Epithelial cell of esophagus (primary cell): ENCODE measurements around the gene MDM2.

Experiments used
- DNase-seq: peaks from one replicate; pipeline ENCODE4 v3.0.0; 2010; ENCODE audit warnings: low read depth
- H3K4me3 ChIP-seq: 2 replicates; pipeline ENCODE4 v1.5.1; 2011; ENCODE audit warnings: mild to moderate bottlenecking, low read length, control low read depth
- CTCF ChIP-seq: IDR thresholded peaks from 2 replicates; pipeline ENCODE4 v1.5.1; 2011; ENCODE audit warnings: low read depth, mild to moderate bottlenecking, low read length, control low read depth, inconsistent platforms; ENCODE audit not compliant: insufficient read depth; ENCODE audit errors: missing control alignments

MDM2 gene

GRCh38 chr12:68773582-68773981 lies 34.4 kb upstream of the MDM2 start:
- no peak for DNase-seq
- no peak for TF ChIP-seq CTCF
- no peak overlapping the region for H3K4me3 ChIP-seq

GRCh38 chr12:68775121-68775630 lies 32.8 kb upstream of the MDM2 start:
- TF ChIP-seq CTCF, result no peak
- no peak for DNase-seq

GRCh38 chr12:68776976-68777610 lies 30.9 kb upstream of the MDM2 start:
- no peak for TF ChIP-seq CTCF
- DNase-seq, result no peak

More at GRCh38 chr12:68775121-68775630, 32.8 kb upstream of the MDM2 start:
- no peak overlapping the region for H3K4me3 ChIP-seq

GRCh38 chr12:68779280-68779679 lies 28.7 kb upstream of the MDM2 start:
- no peak for TF ChIP-seq CTCF
- H3K4me3 ChIP-seq, result no peak overlapping the region
- no peak for DNase-seq

More at GRCh38 chr12:68776976-68777610, 30.9 kb upstream of the MDM2 start:
- H3K4me3 ChIP-seq, result no peak overlapping the region

- no peak overlapping the region for H3K4me3 ChIP-seq
Measured at GRCh38 chr12:68780731-68781130, 27.2 kb upstream of the MDM2 start.

GRCh38 chr12:68781728-68782127 lies 26.2 kb upstream of the MDM2 start:
- no peak overlapping the region for H3K4me3 ChIP-seq
- DNase-seq, result no peak
- TF ChIP-seq CTCF, result no peak

More at GRCh38 chr12:68780731-68781130, 27.2 kb upstream of the MDM2 start:
- DNase-seq, result peak; percentile 38
- TF ChIP-seq CTCF, result no peak

GRCh38 chr12:68784015-68784414 lies 24.0 kb upstream of the MDM2 start:
- no peak for DNase-seq
- H3K4me3 ChIP-seq, result no peak overlapping the region
- no peak for TF ChIP-seq CTCF
